Measurements from ENCODE around the gene LHB.
"Not testable (repeated sequence)": the region's sequence is repeated elsewhere in the genome, so short reads cannot be mapped to it uniquely, and the experiment has no call there.

Gene LHB

DNA sequence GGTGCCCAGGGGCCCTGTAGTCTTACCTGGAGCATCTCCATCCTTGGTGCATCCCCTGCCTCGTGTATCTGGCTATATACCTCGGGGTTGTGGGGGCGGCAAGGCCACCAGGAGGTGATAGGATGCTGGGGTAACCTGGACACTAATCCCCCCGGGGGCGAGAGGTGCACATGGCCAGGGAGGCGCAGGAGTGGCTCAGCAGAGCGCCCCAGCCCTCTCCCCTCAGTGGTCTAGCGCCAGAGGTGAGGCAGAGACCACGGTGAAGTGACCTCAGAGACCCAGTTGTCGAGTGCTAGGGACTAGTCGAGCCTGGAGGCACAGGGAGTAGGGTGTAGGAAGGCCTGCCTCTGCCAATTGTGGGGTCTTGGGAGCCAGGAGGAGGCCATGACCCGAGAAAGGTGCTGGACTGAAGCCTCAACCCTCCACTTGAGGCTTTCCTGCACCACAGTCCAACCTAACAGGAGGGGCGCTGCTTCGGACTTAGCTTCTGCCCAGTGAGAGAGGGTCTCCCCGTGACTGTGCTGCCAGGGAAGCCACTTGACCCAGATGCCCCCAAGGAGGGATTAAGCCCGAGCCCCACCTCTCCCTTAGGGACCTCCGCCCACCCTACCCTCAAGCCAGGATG lies at the start of gene LHB:
Gene LHB, minus strand, starts transcription at position 51 of the 625 bp plus-strand sequence. Its CDS starts 10 bp downstream, at position 41.
- DNase-seq: no peak

- no peak for DNase-seq
These were observed 49.1 kb upstream of the LHB start for GRCh38 chr19:49065905-49066512.

- no peak for DNase-seq
These were observed 48.1 kb upstream of the LHB start, which contains the start of gene NTF4 for GRCh38 chr19:49064768-49065611. NTF4 (minus strand) TSS chr19:49064818; CDS start chr19:49061997, 2,821 bp downstream.

- no peak for DNase-seq
These were observed 47.2 kb upstream of the LHB start for GRCh38 chr19:49064029-49064629.

DNA sequence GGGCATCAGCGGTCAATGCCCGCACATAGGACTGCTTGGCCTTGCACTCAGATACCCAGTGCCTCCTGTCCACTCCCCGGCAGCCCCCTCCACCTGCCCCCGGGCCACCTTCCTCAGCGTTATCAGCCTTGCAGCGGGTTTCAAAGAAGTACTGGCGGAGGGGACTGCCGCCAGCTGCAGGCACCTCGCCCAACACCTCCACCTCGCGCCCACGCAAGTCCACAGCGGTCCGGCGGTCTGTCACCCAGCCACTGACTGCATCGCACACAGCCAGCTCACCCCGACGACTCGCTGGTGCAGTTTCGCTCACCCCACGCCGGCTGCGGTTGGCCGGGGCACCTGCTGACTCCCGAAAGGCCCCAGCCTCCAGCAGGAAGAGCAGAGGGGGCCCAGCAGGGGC lies 44.6 kb upstream of the LHB start:
- DNase-seq: no peak

DNA sequence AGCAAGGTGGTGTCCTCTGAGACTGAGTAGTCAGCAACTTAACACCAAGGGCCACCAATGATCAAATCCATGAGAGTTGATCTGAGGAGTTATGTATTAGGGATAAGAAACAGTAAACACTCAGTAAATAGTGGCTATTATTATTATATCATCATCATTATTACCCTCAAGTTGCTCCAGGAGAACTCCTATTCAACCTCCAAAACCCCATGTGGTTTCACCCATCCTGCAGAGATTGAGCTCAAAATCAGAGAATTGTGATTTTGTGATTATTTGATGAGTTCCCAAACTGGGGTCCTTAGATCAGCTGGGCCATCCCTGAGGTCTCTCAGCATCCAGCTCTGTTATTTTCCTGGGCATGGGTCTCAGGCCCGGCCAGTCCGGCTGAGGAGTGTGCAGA lies 44.1 kb upstream of the LHB start:
- no peak for DNase-seq

DNA sequence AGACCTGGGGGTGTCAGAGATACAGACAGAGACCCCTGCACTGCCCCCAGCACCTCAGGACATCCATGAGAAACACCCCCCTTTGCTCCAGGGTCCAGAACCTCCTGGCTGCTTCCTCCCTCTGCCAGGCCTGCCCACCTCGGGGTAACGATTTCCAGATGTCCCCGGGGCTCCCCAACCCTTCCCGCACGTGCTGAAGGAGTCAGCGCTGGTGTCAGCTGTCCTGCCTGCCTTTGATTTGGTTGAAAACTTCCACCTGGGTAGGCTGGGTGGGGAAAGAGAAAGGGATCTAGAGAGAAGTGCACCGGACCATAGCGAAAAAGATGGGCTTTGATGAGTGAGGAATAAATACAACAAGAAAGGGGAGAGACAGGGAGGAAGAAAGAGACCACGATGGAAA lies 42.2 kb upstream of the LHB start:
- no peak for DNase-seq

- DNase-seq: no peak
These were observed 41.7 kb upstream of the LHB start for GRCh38 chr19:49058562-49058961.

DNA sequence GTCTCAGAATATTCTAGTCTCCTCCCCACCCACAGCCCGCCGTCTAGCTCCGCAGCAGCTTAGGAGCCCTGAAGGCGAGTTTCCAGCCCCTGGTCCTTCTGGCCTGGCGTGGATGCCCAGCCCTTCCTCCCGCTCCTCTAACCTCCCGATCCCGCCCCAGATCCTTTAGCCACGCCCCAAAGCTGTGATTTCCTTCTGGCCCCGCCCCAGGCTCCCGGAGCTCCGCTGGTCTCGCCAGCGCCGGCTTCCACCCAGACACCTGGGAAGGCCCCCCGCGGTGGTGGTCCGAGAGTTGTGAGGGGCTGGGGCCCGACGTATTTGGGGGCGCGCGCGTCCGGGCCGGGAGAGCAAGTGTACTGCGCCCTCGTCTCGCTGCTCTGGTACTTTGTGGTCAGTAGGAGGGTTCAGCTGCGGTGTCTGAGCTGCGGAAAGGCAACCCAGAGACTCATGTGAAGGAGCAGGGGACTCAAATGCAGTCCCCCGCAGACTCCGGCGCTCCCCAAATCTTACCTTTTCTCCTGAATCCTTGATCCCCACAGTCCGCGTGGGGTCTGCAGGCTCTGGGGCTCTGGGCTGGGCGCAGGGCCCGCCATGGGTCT lies 40.8 kb upstream of the LHB start, which contains the start of gene CGB7:
Gene CGB7, minus strand, starts transcription at position 114 of the 599 bp plus-strand sequence. CDS start 2,374 bp downstream, outside the sequence.
- DNase-seq: no peak

DNA sequence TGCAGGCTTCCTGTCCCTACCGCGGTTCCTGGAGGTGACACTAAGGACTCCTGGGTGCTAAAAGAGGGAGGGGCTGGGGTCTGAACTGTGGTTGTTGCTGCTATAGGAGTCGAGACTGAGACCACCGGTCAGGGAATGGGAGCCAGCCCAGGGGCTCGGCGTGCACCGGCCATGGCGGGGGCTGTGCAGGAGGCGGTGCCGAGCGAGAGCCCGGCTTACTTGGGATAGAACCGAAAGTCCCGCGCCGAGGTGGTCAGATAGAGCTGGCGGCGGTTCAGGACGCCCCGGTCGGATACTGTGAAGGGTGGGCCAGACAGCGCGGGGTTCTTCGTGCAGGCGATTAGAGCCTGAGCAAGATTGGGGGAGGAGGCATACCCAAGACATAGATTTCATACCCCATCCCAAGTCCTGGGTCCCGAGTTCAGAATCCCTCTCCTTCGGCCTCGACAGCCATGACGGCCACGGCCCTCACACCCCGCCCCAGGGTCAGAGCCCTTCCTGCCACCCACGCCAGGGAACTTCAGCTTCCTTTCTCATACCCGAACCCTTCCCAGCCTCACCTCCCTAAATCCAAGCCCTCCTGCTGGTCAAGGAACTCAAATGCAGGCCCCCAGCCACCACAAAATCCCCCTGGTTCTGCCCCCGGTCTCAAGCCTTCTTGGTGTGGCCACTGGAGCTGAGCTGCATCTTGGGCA lies 40.2 kb upstream of the LHB start:
- not testable (repeated sequence) for DNase-seq

GRCh38 chr19:49056101-49056901 lies 39.4 kb upstream of the LHB start:
- DNase-seq: no peak

DNA sequence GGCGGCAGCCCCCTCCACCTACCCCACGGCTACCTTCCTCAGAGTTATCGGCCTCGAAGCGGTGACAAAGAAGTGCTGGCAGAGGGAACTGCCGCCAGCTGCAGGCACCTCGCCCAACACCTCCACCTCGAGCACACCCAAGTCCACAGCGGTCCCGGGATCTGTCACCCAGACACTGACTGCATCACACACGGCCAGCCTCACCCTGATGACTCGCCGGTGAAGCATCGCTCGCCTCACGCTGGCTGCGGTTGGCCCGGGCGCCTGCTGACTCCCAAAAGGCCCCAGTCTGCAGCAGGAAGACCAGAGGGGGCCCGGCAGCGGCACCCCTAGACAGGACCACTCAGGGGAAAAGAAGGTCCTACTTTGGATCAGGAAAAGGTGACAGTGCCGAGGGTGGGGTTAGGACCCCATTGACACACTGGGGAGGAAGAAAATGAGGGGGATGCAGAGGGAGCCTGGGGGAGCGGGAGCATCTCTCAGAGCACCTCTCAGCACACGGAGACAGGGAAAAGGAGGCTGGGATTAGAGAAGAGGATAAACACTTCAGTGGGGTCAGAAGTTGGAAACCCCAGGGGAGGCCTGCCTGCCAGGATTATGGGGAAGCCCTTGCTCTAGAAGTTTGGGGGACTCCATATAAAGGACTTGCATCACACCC lies 33.6 kb upstream of the LHB start:
- DNase-seq: not testable (repeated sequence)

- not testable (repeated sequence) for DNase-seq
These were observed 32.9 kb upstream of the LHB start for GRCh38 chr19:49049834-49050233.

GRCh38 chr19:49049011-49049410 lies 32.1 kb upstream of the LHB start, which contains the start of gene CGB8:
CGB8 (minus strand) TSS chr19:49049111; CDS start chr19:49048739, 372 bp downstream.
- not testable (repeated sequence) for DNase-seq

- DNase-seq: not testable (repeated sequence)
These were observed 26.7 kb upstream of the LHB start, which contains the start of gene CGB5 for GRCh38 chr19:49043548-49043947. CGB5 (plus strand) TSS chr19:49043848; CDS start chr19:49044210, 362 bp downstream.

GRCh38 chr19:49042666-49043065 lies 25.8 kb upstream of the LHB start:
- not testable (repeated sequence) for DNase-seq

DNA sequence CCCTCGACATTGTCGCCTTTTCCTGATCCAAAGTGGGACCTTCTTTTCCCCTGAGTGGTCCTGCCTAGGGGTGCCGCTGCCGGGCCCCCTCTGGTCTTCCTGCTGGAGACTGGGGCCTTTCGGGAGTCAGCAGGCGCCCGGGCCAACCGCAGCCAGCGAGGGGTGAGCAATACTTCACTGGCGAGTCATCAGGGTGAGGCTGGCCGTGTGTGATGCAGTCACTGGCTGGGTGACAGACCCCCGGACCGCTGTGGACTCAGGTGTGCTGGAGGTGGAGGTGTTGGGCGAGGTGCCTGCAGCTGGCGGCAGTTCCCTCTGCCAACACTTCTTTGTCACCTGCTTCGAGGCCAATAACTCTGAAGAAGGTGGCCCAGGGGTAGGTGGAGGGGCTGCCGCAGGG lies 25.3 kb upstream of the LHB start:
- no peak for DNase-seq

DNA sequence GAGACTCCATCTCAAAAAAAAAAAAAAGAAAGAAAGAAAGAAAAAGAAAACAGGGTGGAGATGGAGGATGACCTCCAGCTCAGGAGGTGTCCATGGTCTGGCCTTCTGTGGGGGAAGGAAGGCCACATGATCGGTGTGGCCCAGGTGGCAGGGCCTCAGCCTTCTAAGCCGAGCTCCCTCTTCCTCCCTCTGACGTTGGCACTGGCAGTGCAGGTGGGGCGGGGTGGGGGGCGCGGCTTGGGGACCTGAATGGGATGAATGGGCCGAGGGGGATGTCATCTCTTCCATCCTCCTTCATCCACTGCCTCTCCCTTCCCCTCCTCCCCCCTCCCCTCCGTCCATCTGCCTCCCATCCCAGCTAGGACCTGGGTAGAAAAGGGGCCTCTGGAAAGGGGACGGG lies 22.8 kb upstream of the LHB start:
- DNase-seq: not testable (repeated sequence)

DNA sequence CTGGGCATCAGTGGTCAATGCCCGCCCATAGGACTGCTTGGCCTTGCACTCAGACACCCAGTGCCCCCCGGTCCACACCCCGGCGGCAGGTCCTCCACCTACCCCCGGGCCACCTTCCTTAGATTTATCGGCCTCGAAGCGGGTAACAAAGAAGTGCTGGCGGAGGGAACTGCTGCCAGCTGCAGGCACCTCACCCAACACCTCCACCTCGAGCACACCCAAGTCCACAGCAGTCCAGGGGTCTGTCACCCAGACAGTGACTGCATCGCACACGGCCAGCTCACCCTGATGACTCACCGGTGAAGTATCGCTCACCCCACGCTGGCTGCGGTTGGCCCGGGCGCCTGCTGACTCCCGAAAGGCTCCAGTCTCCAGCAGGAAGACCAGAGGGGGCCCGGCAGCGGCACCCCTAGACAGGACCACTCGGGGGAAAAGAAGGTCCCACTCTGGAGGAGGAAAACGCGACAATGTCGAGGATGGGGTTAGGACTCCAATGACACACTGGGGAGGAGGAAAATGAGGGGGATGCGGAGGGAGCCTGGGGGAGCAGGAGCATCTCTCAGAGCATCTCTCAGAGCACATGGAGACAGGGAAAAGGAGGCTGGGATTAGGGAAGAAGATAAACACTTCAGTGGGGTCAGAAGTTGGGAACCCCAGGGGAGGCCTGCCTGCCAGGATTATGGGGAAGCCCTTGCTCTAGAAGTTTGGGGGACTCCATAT lies 21.8 kb upstream of the LHB start:
- not testable (repeated sequence) for DNase-seq

GRCh38 chr19:49038111-49038510 lies 21.2 kb upstream of the LHB start:
- DNase-seq: not testable (repeated sequence)

Data from DMS79 (cell line).